Activated CD4-positive, alpha-beta T cell treated with anti-CD3 and anti-CD28 coated beads, Interleukin-2, amount 50 U/mL, for 16 hours (primary cell): Measurements from ENCODE around the gene MAP3K7.
A peak's percentile ranks its signal among the peaks of the same experiment; 100 is the strongest.

Experiments used
- DNase-seq: peaks from one replicate; pipeline ENCODE4 v3.0.0-alpha.2; 2020

Gene MAP3K7

DNA sequence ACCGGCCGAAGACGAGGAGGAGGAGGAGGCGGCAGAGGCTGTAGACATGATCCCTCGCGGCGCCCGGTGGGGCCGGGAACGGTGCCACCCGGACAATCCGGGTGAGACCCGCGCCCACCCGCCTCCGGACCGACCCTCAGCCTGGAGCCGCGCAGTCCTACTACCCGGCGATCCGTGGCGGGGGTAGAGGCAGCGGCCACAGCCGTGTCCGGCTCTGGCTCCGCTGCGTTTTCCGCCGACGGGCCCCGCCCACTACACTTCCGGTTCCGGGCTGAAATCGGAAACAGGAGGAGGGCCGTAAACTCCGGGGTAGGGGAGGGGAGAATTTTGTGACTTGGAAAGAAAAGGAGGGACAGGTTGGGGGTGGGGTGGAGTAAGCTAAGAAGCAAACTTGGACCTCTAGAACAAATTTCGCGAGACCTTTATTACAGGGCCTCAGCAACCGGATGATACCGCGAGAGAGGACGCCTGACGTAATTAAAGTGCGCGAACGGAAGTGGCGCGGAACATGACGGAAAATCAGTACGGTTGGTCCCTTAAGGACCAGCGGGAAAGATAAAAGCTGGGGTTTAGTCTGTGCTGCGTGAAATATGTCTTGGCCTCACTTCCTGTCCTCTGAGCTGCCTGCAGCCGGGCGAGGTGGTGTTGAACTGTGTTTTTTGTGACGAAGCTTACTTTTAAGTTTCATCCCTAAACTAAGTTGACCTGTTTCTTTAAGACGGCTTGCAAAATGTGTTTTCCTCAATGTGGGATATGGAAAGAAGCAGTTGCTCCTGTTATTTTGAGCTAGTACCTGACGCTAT is at the start of gene MAP3K7:
Gene MAP3K7, minus strand, starts transcription at position 237 of the 803 bp plus-strand sequence. Its CDS starts 189 bp downstream, at position 48.
- DNase-seq: peak; percentile 96

DNA sequence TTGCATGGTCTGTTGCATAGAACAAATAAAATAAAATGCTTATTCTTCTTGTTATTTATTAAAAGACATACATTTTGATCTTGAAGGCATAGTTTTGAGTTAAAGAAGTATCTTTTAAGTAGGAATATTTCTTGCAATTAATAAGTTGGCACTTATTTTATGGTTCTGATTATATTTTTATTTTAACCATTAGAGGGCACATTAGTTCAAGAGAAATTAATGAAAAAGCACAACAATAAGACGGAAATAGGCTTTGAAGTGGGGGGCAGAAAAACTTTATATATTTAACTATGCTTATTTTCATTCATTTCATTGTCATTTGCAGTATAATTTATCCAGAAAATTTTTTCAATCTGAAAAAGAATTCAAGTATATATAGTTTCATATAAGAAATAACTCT is 44.2 kb upstream of the MAP3K7 start:
- DNase-seq: no peak

DNA sequence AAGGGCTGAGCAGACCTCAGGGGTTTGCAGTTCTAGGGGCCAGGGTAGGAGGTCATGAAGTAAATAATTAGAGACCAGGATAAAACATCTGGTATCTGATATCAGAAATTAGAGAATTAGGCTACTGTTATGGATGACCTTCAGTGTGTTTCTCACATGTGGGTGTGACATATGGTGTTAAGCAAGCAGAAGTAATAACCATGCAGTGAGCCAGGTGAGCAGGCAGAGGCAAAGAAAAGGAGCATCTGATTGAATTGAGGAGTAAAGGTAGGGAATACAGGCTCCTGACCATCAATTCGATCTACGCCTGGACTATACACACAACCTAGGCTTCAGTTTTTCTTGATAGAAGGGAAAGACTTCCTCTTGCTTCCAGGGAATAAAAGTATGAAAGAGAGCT is 34.7 kb upstream of the MAP3K7 start:
- DNase-seq: no peak

DNA sequence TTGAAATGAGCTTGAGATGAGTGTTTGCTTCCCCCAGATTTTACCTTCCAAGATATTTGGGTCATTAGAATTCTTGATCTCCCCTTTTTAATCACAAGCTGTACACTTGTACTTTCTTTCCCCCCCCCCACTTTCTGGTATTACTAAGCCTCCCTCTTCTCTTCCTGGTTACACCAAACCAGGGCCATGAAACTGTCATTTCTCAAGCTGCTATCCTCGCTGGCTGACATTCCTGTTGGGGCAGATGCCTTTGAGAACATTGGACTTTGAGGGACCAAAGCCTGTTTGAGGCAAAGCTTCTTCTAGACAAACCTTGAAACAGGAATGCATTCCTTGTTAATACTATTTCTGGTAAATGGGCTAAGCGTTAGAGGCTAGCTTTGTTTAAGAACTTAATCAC is 32.3 kb upstream of the MAP3K7 start:
- no peak for DNase-seq

DNA sequence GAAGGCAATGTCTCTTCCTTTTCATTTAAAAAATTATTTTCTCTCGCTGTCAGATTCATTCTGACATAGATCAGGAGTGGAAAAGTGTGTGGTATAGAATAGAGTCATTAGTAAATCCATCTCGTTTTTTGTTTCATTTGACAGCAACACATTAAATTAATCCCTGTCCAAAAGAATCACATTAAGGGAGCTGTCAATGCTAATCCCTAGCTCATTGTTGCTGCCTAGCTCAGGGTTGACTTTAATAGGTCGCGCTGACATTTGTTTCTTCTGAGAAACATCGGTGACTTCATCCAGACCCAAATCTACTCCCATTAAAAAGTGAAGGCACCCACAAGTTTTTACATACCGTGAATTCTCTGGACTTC is 25.4 kb upstream of the MAP3K7 start:
- DNase-seq: no peak

DNA sequence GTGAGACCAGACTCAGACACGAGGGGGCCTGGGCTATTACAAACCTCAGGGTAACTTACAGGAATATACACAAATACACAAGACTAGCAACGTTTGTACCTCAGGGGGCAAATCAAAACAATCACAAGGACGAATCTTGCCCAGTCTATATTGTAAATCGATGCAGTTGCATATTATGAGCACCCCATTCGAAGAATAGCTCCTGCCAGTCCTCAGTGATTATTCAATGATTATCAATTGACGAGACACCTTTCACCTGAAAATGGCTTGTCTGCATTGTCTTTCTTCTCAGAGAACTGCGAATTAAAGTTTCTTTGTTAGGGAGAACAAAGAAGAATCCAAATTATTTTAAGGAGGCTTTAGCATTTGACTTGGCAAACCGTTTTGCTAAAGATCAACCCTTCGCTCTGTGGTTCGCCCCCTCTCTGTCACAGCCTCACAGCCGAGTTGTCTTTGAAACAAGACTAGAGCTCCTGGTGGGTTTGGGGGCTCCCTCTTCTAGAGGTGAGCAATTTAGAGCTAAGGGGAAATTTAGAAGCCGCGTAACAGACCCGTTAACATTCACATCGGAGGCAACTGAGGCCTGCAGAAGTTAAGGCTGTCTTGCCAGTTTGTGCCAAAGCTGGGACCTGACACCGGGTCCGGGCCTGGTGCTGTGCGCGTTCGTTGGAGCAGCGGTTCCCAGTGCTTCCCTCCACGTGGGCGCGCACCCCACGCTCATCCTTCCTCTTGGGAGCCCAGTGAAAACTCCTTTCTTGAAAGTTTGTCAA is 24.9 kb upstream of the MAP3K7 start:
- DNase-seq: no peak

DNA sequence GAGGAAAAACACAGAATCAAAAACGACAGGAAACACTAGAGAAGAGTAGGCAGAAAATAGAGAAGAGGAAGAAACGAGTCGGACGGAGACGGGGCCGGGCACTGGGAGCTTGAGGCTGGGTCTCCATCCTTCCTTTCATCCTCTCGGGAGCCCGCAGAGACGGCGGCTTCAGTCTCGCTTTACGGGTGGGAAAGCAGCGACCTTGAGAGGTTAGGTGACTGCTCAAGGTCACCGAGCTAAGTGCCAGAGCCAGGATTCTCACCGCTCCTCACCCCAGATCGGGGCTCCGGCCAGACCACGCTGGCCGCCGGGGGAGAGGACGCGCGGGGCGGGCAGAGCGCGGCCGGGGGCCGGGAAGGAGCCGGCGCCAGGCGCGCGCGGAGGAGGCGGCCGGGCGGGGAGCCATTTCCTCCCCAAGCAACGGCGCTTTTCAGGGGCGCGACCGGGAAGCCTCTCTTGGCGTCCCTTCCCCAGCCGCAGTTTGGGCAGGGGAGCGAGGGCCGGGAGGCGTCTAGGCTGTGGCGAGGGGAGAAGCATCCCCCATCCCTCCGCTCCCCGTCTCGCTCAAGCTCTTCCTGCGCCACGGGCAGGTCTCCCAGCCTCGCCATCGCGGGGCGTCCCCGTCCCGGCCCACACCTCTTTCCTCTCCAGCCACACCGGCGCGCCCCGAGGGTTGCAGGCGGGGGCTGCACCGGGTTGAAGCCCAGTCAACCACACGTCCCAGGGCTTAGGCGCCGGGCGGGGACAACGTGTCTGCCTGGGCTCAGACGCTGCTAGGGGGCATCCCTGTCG is 24.1 kb upstream of the MAP3K7 start:
- peak; percentile 19 for DNase-seq

DNA sequence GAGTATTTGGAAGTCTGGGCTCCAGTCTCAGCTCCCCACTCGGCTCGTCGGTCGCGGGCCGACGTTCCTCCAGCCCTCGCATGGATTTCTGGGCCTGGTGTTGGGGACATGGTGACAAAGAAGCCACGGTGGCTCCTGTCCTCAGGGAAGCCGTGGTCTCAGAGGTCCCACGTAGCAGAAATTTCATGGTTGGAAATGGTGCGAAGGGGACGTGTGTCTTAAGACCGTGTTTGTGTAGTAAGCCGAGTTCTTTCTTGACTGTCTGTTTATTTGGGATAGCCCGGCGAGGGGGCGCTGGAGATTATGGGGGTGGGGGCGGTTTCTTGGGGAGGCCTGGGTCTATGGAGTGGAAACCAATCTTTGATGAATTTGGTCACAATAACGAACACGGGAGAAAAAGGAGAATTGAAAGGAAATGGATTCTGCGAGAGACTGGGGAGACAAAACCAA is 23.5 kb upstream of the MAP3K7 start:
- no peak for DNase-seq

DNA sequence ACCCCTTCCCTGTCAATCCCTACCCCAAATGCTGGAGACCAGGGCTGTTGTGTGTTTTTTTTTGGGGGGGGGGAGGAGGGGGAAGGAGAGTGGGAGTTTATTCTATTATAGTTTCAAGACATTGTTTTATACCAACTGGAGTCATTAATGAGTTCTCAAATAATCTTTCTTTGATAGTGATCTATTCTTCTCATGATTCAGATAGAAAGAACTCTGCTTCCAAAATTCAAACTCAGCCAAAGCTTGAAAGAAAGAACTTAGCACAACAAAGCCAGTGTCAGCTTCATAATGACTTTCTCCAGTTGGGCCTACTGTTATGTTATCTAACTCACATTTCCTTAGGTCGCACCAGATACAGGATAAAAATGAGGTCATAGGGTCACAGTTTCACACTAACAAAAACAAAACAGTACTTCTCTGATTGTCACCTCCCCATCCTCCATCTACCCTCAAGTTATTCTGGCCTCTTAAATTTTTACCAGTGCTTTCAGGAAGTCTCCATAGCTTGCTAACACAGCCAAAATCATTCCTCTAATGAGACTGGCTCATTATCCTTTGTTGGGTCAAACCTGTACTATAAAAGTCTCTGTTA is 19.0 kb upstream of the MAP3K7 start:
- DNase-seq: no peak

DNA sequence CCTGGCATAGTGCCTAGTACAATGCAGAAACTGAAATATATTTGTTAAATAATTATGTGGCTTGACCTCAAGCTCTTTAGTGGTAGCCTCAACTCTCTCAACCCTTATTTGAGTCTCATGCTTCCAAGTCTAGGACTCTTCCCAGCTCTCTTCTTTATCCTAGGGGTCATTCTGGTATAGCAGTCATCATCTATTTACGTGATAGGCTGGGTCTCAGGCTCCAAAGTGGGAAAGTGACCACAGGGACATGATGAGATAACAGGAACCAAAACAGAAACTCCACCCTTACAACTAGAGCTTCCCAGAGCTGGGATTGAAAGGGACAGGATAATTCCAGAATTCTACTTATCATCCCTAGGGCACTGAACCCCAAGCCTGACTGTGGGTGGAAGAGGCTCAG is 17.7 kb upstream of the MAP3K7 start:
- DNase-seq: no peak

DNA sequence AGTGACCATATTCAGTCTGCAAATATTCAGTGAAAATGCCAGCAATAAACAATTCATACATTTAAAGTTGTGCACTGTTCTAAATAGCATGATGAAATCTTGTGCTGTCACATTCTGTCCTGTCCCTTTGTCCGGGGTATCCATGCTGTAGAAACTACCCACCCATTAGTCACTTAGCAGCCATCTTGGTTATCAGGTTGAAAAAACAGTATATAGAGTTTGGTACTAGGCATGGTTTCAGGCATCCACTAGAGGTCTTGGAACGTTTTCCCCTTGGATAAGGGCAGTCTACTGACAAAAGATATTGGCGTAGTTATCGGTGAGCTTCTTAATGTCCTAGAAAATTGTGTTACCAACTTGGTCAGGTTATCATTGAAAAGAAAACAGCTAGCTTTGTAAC is 12.3 kb upstream of the MAP3K7 start:
- no peak for DNase-seq

DNA sequence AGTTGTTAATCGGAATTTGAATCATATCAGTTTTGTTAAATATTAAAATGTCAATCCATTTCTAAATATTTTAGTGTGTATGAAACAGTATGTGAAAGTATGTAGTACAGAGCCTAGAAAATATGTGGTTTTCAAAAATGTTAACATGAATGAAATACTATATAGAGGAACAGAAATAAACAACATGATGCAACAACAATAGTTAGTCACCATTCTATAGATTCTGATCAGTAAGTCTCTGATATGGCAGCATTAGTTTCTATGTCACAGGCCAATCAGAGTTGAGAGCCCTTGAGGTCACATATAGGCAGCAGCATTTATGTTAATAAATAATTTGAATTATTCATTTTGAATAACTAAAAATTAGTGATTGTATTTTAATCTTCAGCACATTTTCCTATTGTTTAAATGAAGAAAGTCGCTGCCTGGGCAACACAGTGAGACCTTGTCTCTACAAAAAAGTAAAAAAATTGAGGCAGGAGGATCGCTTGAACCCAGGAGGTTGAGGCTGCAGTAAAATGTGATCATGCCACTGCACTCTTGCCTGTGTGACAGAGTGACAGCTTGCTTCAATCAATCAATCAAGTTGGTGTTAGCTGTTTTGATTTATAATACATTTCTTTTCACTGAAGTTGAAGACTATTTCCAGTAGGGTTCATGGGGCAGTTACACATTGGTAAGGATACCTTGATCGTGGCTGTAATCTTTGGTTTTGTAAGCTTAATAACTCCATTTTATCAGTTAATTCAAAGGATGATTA is 11.5 kb upstream of the MAP3K7 start:
- no peak for DNase-seq

DNA sequence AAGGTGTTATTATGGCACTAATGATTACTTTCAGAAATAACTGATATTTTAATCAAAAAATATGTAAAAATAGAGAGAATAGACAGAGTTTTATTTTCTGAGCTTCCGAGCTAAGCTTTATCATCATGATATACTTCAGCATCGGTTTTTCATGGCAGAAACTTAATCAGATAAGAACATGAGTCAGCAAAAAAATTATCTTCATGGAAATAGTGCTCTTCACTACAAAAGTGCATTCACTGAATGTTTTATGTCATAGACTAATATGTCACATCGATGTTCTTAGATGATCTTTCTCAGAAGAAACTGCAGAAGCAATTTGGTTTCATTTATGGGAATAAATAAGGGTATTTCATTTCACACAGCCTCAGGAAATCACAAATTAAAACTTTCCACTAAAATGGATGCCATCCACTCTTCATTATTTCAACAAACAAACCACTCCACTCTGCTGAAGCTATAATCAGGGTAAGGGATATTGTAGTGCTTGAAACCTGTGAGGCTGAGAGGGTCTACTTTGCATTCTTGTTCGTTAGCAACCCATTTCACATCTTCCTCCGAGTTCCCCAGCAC is 10.2 kb upstream of the MAP3K7 start:
- no peak for DNase-seq

DNA sequence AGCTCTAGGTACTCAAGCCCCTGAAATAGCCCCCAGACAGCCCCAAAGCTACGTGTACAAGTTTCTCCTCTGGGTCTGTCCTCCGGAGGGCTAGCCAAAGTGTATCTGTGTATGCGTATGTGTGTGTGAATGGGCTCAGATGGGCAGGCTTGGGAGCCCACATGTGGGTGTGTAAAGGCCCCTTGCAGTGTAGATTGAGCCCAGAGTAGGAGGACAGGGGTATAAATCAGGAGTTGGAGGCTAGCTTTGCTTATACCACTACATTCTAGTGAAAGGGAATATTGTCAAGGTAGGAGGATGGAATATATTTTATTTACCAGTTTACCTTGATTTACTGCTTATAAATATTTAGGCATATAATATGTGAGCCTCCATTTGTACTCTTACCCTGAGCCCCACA is 9.0 kb upstream of the MAP3K7 start:
- DNase-seq: no peak

DNA sequence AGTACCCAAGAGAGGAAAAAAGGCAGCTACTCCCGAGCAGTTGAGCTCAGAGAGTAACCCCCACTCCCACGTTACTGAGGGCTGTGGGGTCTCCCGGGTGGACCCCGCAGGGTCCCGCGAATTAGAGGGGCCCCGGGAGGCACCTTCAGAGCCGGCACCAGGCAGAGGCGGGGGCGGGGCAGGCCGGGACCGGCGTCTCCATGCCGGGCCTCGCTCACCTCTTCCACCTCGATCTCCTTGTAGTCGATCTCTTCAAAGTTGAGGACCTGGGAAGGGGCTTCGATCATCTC is 381 bp downstream of the MAP3K7 start:
- peak; percentile 12 for DNase-seq

DNA sequence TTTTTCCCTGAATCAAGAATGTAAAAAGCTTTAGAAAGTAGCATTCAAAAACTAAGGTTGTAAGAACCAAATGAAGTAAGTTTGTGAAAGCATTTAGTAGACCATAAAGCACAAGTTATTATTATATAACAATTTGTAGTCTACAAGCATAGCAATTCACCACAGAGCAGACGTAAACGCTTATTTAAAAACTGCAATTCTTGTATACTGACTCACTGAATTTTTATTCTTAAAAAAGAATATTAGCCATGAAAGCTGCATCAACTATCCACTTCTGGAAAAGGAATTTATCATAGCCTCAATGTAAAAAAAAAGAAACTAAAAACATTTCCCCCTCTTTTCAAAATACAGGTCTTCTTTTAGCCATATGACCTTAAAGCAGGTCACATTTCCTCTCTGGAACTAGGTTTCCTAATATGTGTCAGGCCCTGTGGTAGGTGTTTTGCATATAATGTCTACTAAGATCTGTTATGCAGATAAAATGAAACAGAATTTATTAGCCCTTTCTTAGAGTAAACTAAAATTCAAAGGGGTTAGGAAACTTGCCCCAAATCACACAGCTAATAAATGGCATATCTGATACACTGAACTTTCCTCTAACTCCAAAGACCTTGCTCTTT is 2.1 kb downstream of the MAP3K7 start:
- DNase-seq: peak; percentile 45

DNA sequence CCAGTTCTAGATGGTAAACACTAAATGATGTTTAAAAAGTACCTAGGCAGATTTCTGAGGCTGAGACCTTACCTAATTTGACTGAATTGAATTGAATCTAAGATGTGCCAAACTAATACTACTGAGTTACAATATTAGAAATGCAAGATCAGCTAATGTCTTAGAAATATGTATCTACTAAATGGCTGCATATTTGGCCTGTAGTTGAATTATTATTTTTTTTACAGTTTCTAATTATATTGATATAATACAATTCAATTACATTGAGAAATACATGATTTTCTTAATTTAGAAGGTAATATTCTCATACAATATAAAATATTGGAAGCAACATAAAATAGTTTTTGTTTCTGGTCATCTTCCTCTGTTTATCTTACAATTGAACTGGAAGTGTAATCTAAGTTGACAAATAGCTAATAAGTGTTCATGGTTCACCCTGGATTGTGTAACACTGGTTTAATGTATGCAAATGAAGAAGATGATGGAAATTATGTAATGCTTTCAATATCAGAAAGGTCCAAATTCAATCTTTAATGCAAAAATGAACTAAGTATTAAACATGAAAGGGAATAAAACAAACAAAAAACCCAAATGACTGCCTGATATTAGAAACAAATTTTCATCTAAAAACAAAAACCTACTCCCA is 2.9 kb downstream of the MAP3K7 start:
- no peak for DNase-seq

DNA sequence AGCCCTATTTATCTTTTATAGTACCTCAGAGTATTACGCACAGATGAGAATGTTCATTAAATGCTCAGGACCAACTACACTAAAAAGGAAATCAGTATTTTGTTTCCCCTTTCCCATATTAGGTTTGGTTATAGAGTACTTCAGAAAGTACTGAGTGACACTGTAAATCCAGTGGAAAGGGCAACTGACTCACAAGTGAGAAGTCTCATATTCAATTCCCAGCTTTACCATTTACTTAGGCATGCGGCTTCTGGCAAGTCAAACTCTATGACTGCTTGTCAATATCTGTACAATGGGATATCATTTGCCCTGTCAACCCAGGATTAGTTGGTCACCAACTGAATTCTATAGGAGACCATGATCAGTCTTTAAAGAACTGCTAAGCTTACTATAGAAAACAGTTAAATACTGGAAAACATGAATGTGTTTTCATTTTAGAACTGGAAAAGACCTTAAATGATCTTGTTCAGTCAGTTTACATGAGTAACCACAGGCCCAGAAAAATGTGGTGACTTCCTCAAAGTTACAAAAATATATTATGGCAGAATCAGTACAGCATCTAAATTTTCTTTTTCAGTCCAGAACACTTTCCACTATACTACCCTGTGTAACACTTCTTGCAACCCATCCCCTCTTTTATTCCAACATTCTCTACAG is 3.6 kb downstream of the MAP3K7 start:
- no peak for DNase-seq

DNA sequence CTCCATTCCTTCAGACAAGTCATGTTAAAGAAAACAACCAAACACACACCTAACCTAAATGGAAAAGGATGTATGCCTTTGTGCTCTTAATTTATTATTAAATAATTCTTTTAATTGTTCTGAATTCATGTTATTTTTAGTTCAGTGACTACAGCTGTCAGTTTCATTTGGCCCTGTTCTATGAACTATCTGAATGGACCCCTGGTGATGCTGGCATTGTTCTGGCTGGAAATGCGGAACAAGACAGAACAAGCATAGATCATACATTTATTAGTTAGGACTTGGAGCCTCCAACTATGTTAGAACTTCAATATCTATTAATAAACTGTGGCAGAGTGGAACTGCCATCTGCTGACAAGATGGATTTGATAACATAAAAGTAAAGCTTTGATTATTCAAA is 5.7 kb downstream of the MAP3K7 start:
- DNase-seq: no peak

DNA sequence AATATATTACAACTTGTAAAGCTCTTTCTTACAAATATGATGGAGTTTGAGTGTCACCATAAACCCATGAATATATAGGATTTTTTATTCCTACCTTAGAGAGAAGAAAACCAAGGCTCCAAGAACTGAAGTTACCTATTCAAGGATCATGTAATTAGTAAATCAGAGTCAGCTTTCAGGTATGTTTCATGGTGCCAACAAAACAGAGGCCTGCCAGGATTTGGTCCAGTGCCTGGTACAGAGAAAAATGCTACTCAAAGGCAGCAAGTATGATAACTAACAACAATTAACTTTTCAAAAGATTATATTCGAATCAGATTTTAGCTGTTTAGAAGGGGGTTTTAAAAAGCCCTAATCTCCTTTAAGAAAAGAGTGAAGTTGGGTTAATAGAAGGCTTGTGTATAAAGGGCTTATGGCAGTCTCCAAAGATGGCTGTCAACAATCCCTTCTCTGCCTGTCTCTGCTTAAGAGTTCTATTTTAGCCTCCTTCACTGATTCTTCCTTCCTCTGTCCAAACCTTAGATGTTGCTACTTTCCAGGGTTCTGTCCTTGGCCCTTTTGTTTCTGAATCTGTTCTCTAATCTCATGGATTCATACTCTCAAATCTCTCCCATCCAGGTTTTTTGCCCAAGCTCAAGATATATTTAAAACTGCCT is 7.8 kb downstream of the MAP3K7 start:
- no peak for DNase-seq
